ENCODE results near the gene HGFAC.

Gene HGFAC

GRCh38 chr4:3426465-3427133, 15.2 kb upstream of the HGFAC start:
- no peak for DNase-seq (ENCODE audit: low spot score)

GRCh38 chr4:3427134-3427476, 14.7 kb upstream of the HGFAC start:
- no peak for DNase-seq (ENCODE audit: low spot score)

- DNase-seq (ENCODE audit: low spot score): no peak
Observed at GRCh38 chr4:3427706-3428446, 13.9 kb upstream of the HGFAC start.

GRCh38 chr4:3429651-3430050, 12.1 kb upstream of the HGFAC start:
- DNase-seq (ENCODE audit: low spot score): no peak

- DNase-seq (ENCODE audit: low spot score): no peak
Observed at GRCh38 chr4:3430524-3430923, 11.2 kb upstream of the HGFAC start.

- no peak for DNase-seq (ENCODE audit: low spot score)
Observed at GRCh38 chr4:3431446-3431993, 10.2 kb upstream of the HGFAC start.

GRCh38 chr4:3432381-3432790, 9.4 kb upstream of the HGFAC start:
- DNase-seq (ENCODE audit: low spot score): no peak

GRCh38 chr4:3433138-3433869, 8.5 kb upstream of the HGFAC start:
- DNase-seq (ENCODE audit: low spot score): no peak

- DNase-seq (ENCODE audit: low spot score): no peak
Observed at GRCh38 chr4:3434881-3435685, 6.7 kb upstream of the HGFAC start.

- no peak for DNase-seq (ENCODE audit: low spot score)
Observed at GRCh38 chr4:3435686-3435956, 6.1 kb upstream of the HGFAC start.

GRCh38 chr4:3436048-3436797, 5.5 kb upstream of the HGFAC start:
- DNase-seq (ENCODE audit: low spot score): no peak

- DNase-seq (ENCODE audit: low spot score): peak; percentile 87
Observed at GRCh38 chr4:3436798-3437581, 4.8 kb upstream of the HGFAC start.

GRCh38 chr4:3437582-3437936, 4.2 kb upstream of the HGFAC start:
- no peak for DNase-seq (ENCODE audit: low spot score)

GRCh38 chr4:3437998-3438846, 3.5 kb upstream of the HGFAC start:
- DNase-seq (ENCODE audit: low spot score): no peak

- no peak for DNase-seq (ENCODE audit: low spot score)
Observed at GRCh38 chr4:3438847-3439180, 3.0 kb upstream of the HGFAC start.

GRCh38 chr4:3439391-3439790, 2.4 kb upstream of the HGFAC start:
- no peak for DNase-seq (ENCODE audit: low spot score)

- DNase-seq (ENCODE audit: low spot score): no peak
Observed at GRCh38 chr4:3440011-3440410, 1.8 kb upstream of the HGFAC start.

GRCh38 chr4:3440979-3441500, 728 bp upstream of the HGFAC start:
- DNase-seq (ENCODE audit: low spot score): no peak

GRCh38 chr4:3442460-3442958, 741 bp downstream of the HGFAC start:
- DNase-seq (ENCODE audit: low spot score): no peak
